MG63 (cell line): Measurements from ENCODE around the gene SVBP. TPM values are rescaled to one million over a fixed set of nuclear protein-coding genes. Genes with fewer than 3 reads are reported as not detected.
A peak's percentile ranks its signal among the peaks of the same experiment; 100 is the strongest.
"Not testable (repeated sequence)": the region's sequence is repeated elsewhere in the genome, so short reads cannot be mapped to it uniquely, and the experiment has no call there.

ENCODE experiments used
- DNase-seq: peaks from one replicate; pipeline ENCODE4 v3.0.0-alpha.2; 2020
- H3K27me3 ChIP-seq: fragments of 250-450 bp; sonication (Bioruptor Pico); 2 replicates; pipeline ENCODE4 v1.5.1; 2020; ENCODE audit warnings: mild to moderate bottlenecking, moderate library complexity
- H3K36me3 ChIP-seq: fragments of 250-450 bp; sonication (Bioruptor Pico); 2 replicates; pipeline ENCODE4 v1.5.1; 2020; ENCODE audit warnings: mild to moderate bottlenecking, moderate library complexity
- H3K4me3 ChIP-seq: fragments of 250-450 bp; sonication (Bioruptor Pico); 2 replicates; pipeline ENCODE4 v1.5.1; 2020; ENCODE audit warnings: mild to moderate bottlenecking, moderate library complexity
- H3K9me3 ChIP-seq: fragments of 250-450 bp; sonication (Bioruptor Pico); 2 replicates; pipeline ENCODE4 v1.5.1; 2020; ENCODE audit warnings: mild to moderate bottlenecking, moderate library complexity
- total RNA-seq: library from RNA; depleted of rRNA; stranded (reverse); fragments of >200 nt; shearing (Covaris generic); gene quantifications from 2 replicates; pipeline ENCODE4 v1.2.3, GENCODE V29; 2014; ENCODE audit warnings: low replicate concordance

Gene SVBP
- total RNA-seq, 1 experiment from 2014 or later: 9.0 TPM

- Histone ChIP-seq H3K9me3 (no peaks in the 10 kb centered on the region), H3K27me3 (no peaks in the 10 kb centered on the region), H3K36me3 (no peaks in the 10 kb centered on the region), H3K4me3 (no peak overlapping the region)
- no peak for DNase-seq
Observed at GRCh38 chr1:42824481-42825035, 7.4 kb upstream of the SVBP start.

GRCh38 chr1:42822800-42823392, 5.7 kb upstream of the SVBP start:
- Histone ChIP-seq H3K27me3 (no peaks in the 10 kb centered on the region), H3K9me3 (no peaks in the 10 kb centered on the region), H3K4me3 (no peak overlapping the region), H3K36me3 (no peaks in the 10 kb centered on the region)
- no peak for DNase-seq

GRCh38 chr1:42821690-42822089, 4.5 kb upstream of the SVBP start:
- Histone ChIP-seq H3K36me3 (no peaks in the 10 kb centered on the region), H3K4me3 (no peak overlapping the region), H3K27me3 (no peaks in the 10 kb centered on the region), H3K9me3 (no peaks in the 10 kb centered on the region)
- DNase-seq: no peak

GRCh38 chr1:42820813-42821212, 3.6 kb upstream of the SVBP start:
- no peaks in the 10 kb centered on the region for H3K36me3 ChIP-seq
- no peaks in the 10 kb centered on the region for H3K9me3 ChIP-seq
- DNase-seq: no peak
- no peaks in the 10 kb centered on the region for H3K27me3 ChIP-seq
- no peak overlapping the region for H3K4me3 ChIP-seq

- H3K36me3 ChIP-seq: peaks cover 3% of the 10 kb centered on the region
- no peak for DNase-seq
- no peaks in the 10 kb centered on the region for H3K9me3 ChIP-seq
- peak overlapping the region; percentile 71 for H3K4me3 ChIP-seq
- no peaks in the 10 kb centered on the region for H3K27me3 ChIP-seq
Observed at GRCh38 chr1:42817976-42818375, 779 bp upstream of the SVBP start.

GRCh38 chr1:42817440-42817767, 207 bp upstream of the SVBP start:
- DNase-seq: no peak
- Histone ChIP-seq H3K4me3 (peak overlapping the region; percentile 71), H3K27me3 (no peaks in the 10 kb centered on the region), H3K36me3 (peaks cover 3% of the 10 kb centered on the region), H3K9me3 (no peaks in the 10 kb centered on the region)

- H3K36me3 ChIP-seq: peaks cover 3% of the 10 kb centered on the region
- H3K4me3 ChIP-seq: peak overlapping the region; percentile 71
- H3K9me3 ChIP-seq: no peaks in the 10 kb centered on the region
- H3K27me3 ChIP-seq: no peaks in the 10 kb centered on the region
- no peak for DNase-seq
Observed at GRCh38 chr1:42815941-42816584, 1.1 kb downstream of the SVBP start.

GRCh38 chr1:42814815-42815214, 2.4 kb downstream of the SVBP start:
- not testable (repeated sequence) for H3K4me3 ChIP-seq, H3K27me3 ChIP-seq, H3K9me3 ChIP-seq, H3K36me3 ChIP-seq, DNase-seq

GRCh38 chr1:42807056-42807668, 10.0 kb downstream of the SVBP start:
- Histone ChIP-seq H3K9me3 (peaks cover 5% of the 10 kb centered on the region; the same call in 1 of the 2 replicates), H3K36me3 (no peaks in the 10 kb centered on the region), H3K27me3 (no peaks in the 10 kb centered on the region), H3K4me3 (no peak overlapping the region)
- DNase-seq: no peak

- peaks cover 5% of the 10 kb centered on the region; the same call in 1 of the 2 replicates for H3K9me3 ChIP-seq
- H3K4me3 ChIP-seq: no peak overlapping the region
- no peaks in the 10 kb centered on the region for H3K36me3 ChIP-seq
- no peak for DNase-seq
- no peaks in the 10 kb centered on the region for H3K27me3 ChIP-seq
Observed at GRCh38 chr1:42806593-42806992, 10.6 kb downstream of the SVBP start.

- no peaks in the 10 kb centered on the region for H3K36me3 ChIP-seq
- H3K9me3 ChIP-seq: peaks cover 5% of the 10 kb centered on the region; the same call in 1 of the 2 replicates
- no peaks in the 10 kb centered on the region for H3K27me3 ChIP-seq
- DNase-seq: no peak
- no peak overlapping the region for H3K4me3 ChIP-seq
Observed at GRCh38 chr1:42806171-42806570, 11.0 kb downstream of the SVBP start.

- no peak for DNase-seq
- H3K27me3 ChIP-seq: no peaks in the 10 kb centered on the region
- H3K4me3 ChIP-seq: no peak overlapping the region
- H3K9me3 ChIP-seq: peaks cover 5% of the 10 kb centered on the region; the same call in 1 of the 2 replicates
- H3K36me3 ChIP-seq: no peaks in the 10 kb centered on the region
Observed at GRCh38 chr1:42801832-42802473, 15.2 kb downstream of the SVBP start.

- no peaks in the 10 kb centered on the region for H3K27me3 ChIP-seq
- DNase-seq: no peak
- no peaks in the 10 kb centered on the region for H3K9me3 ChIP-seq
- no peak overlapping the region for H3K4me3 ChIP-seq
- no peaks in the 10 kb centered on the region for H3K36me3 ChIP-seq
Observed at GRCh38 chr1:42797979-42798378, 19.2 kb downstream of the SVBP start.

- Histone ChIP-seq H3K9me3 (no peaks in the 10 kb centered on the region), H3K36me3 (no peaks in the 10 kb centered on the region), H3K27me3 (no peaks in the 10 kb centered on the region), H3K4me3 (no peak overlapping the region)
- no peak for DNase-seq
Observed at GRCh38 chr1:42797414-42797813, 19.8 kb downstream of the SVBP start.

- Histone ChIP-seq H3K9me3 (no peaks in the 10 kb centered on the region), H3K4me3 (no peak overlapping the region), H3K27me3 (no peaks in the 10 kb centered on the region), H3K36me3 (no peaks in the 10 kb centered on the region)
- DNase-seq: no peak
Observed at GRCh38 chr1:42793824-42794223, 23.4 kb downstream of the SVBP start.

- Histone ChIP-seq H3K4me3 (no peak overlapping the region), H3K36me3 (no peaks in the 10 kb centered on the region), H3K9me3 (no peaks in the 10 kb centered on the region), H3K27me3 (no peaks in the 10 kb centered on the region)
- no peak for DNase-seq
Observed at GRCh38 chr1:42788021-42788420, 29.2 kb downstream of the SVBP start.

GRCh38 chr1:42786097-42786496, 31.1 kb downstream of the SVBP start:
- Histone ChIP-seq H3K36me3 (peaks cover 3% of the 10 kb centered on the region; the same call in 1 of the 2 replicates), H3K4me3 (no peak overlapping the region), H3K9me3 (no peaks in the 10 kb centered on the region), H3K27me3 (no peaks in the 10 kb centered on the region)
- DNase-seq: no peak
